AG04450 (cell line): ENCODE data around the gene ADGB. TPM values are rescaled to one million over a fixed set of nuclear protein-coding genes. Genes with fewer than 3 reads are reported as not detected.

Source experiments
- CTCF ChIA-PET: fragments of 300-600, 350-600 bp; formaldehyde crosslinking; extraction: SDS; loops from one replicate; lab custom pipeline; 2022; ENCODE audit warnings: antibody characterized with exemption, inconsistent platforms; lab: Charles Lee
- POLR2A ChIA-PET: fragments of 350-600 bp; formaldehyde crosslinking; extraction: SDS; loops from one replicate; lab custom pipeline; 2021; ENCODE audit warnings: antibody characterized with exemption, inconsistent platforms; lab: Yijun Ruan, JAX
- DNase-seq: peaks from one replicate; pipeline ENCODE4 v3.0.0-alpha.2; 2011; ENCODE audit warnings: low read depth, low spot score
- H3K27ac ChIP-seq: one replicate; pipeline ENCODE4 v1.5.1; 2012; ENCODE audit warnings: low read depth, low read length, control low read depth
- H3K27me3 ChIP-seq: one replicate; pipeline ENCODE4 v1.6.0; 2012; ENCODE audit warnings: low read length; ENCODE audit not compliant: control insufficient read depth, insufficient read depth
- H3K4me3 ChIP-seq: 2 replicates; pipeline ENCODE4 v1.5.1; 2011; ENCODE audit warnings: mild to moderate bottlenecking, low read depth, low read length, control low read depth
- H3K9me3 ChIP-seq: 2 replicates; pipeline ENCODE4 v1.5.1; 2012; ENCODE audit warnings: low read length; ENCODE audit not compliant: control insufficient read depth, insufficient read depth
- polyA plus RNA-seq: library from polyadenylated mRNA; depleted of rRNA; stranded (reverse); fragments of >200 nt; gene quantifications from 2 replicates; pipeline ENCODE4 v1.2.3, GENCODE V29; 2011; rRNA removed
- small RNA-seq: library from RNA; depleted of rRNA; stranded (forward); fragments of <200 nt; gene quantifications from one replicate; pipeline ENCODE3, GENCODE V24; 2012; ENCODE audit warnings: low read depth; ENCODE audit not compliant: insufficient read length
- TF ChIP-seq, protein P1 (sequence below): IDR thresholded peaks from 2 replicates; pipeline ENCODE4 v1.5.1; 2011; ENCODE audit warnings: low read depth, low read length, control low read depth, inconsistent platforms

ADGB gene
- polyA plus RNA-seq, 1 experiment: not detected

GRCh38 chr6:146864300-146864699 is 265.5 kb downstream of the ADGB start:
- TF ChIP-seq, protein P1, sequence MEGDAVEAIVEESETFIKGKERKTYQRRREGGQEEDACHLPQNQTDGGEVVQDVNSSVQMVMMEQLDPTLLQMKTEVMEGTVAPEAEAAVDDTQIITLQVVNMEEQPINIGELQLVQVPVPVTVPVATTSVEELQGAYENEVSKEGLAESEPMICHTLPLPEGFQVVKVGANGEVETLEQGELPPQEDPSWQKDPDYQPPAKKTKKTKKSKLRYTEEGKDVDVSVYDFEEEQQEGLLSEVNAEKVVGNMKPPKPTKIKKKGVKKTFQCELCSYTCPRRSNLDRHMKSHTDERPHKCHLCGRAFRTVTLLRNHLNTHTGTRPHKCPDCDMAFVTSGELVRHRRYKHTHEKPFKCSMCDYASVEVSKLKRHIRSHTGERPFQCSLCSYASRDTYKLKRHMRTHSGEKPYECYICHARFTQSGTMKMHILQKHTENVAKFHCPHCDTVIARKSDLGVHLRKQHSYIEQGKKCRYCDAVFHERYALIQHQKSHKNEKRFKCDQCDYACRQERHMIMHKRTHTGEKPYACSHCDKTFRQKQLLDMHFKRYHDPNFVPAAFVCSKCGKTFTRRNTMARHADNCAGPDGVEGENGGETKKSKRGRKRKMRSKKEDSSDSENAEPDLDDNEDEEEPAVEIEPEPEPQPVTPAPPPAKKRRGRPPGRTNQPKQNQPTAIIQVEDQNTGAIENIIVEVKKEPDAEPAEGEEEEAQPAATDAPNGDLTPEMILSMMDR: no peak
- Histone ChIP-seq H3K27ac (no peak overlapping the region), H3K4me3 (no peak overlapping the region), H3K9me3 (no peaks in the 10 kb centered on the region), H3K27me3 (no peaks in the 10 kb centered on the region)
- DNase-seq: no peak
- POLR2A ChIA-PET: no interaction called here
- CTCF ChIA-PET: interaction anchor here (1.3 kb wide), 1 partner anchor 352 kb away, joined by 3 read pairs; no protein-coding TSS in a partner anchor

DNA sequence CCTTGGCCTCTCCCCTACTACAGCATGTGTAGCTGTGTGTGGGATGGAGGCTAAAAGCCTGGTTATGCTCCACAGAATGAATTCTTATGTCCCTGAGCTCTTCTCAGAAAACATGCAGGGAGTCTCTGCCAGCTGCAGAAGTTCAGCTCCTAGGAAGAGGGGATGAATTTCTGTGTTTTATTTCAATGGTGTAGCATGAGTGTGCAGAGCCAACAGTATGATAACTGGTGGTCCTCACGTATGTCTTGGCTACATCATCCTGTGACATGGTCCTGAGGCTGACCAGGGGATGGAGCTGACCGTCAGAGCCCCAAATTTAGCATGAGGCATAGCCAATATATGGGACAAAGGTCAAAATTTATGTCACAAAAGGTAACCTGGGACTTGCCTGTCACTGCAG is 266.1 kb downstream of the ADGB start:
- no peak for DNase-seq
- ChIA-PET POLR2A (no interaction called here), CTCF (interaction anchor here (1.3 kb wide), 1 partner anchor 351 kb away, joined by 3 read pairs; no protein-coding TSS in a partner anchor)
- TF ChIP-seq, protein P1: no peak
- H3K4me3 ChIP-seq: no peak overlapping the region
- no peak overlapping the region for H3K27ac ChIP-seq
- no peaks in the 10 kb centered on the region for H3K9me3 ChIP-seq
- no peaks in the 10 kb centered on the region for H3K27me3 ChIP-seq

Small RNAs within 50 kb of the gene (small RNA-seq; reads per million reads assigned to genes)
- gene RNU6-906P: not detected

Other genes with a start within 250 kb of the ADGB start
- gene RAB32, start 55.1 kb upstream of the ADGB start, polyA plus RNA-seq: 85.9 and 100 TPM in 2 replicates